Osteoblast (primary cell): ENCODE measurements around the gene NRCAM. TPM values are rescaled to one million over a fixed set of nuclear protein-coding genes. Genes with fewer than 3 reads are reported as not detected.
A peak's percentile ranks its signal among the peaks of the same experiment; 100 is the strongest.

ENCODE experiments used
- DNase-seq: peaks from one replicate; pipeline ENCODE4 v3.0.0; 2011; ENCODE audit warnings: low spot score, mixed read lengths; ENCODE audit not compliant: insufficient read length; ENCODE audit errors: missing footprints
- H2AFZ ChIP-seq: 2 replicates; pipeline ENCODE4 v1.6.0; 2011; ENCODE audit warnings: mild to moderate bottlenecking, low read length
- H3K27ac ChIP-seq: 2 replicates; pipeline ENCODE4 v1.5.1; 2011; ENCODE audit warnings: mild to moderate bottlenecking, low read depth, low read length, moderate library complexity
- H3K27me3 ChIP-seq: 2 replicates; pipeline ENCODE4 v1.6.0; 2012; ENCODE audit warnings: mild to moderate bottlenecking, control low read depth, inconsistent platforms, low read length, moderate library complexity; ENCODE audit not compliant: insufficient read depth
- H3K36me3 ChIP-seq: 2 replicates; pipeline ENCODE4 v1.5.1; 2011; ENCODE audit warnings: mild to moderate bottlenecking, low read length, control low read depth, moderate library complexity; ENCODE audit not compliant: insufficient read depth
- H3K4me1 ChIP-seq: 2 replicates; pipeline ENCODE4 v1.5.1; 2011; ENCODE audit warnings: mild to moderate bottlenecking, low read length, control low read depth, moderate library complexity; ENCODE audit not compliant: insufficient read depth
- H3K4me2 ChIP-seq: 2 replicates; pipeline ENCODE4 v1.6.0; 2011; ENCODE audit warnings: mild to moderate bottlenecking, low read length; ENCODE audit not compliant: insufficient read depth
- H3K4me3 ChIP-seq: fragments of 200-600 bp; sonication (generic); 3 replicates; pipeline ENCODE4 v1.5.1; 2012; ENCODE audit warnings: mild to moderate bottlenecking, low read length, inconsistent platforms; ENCODE audit not compliant: insufficient read depth
- H3K79me2 ChIP-seq: 2 replicates; pipeline ENCODE4 v1.6.0; 2012; ENCODE audit warnings: mild to moderate bottlenecking, low read length, control low read depth, inconsistent platforms; ENCODE audit not compliant: insufficient read depth
- H3K9me3 ChIP-seq: 2 replicates; pipeline ENCODE4 v1.5.1; 2011; ENCODE audit warnings: low read depth, low read length, control low read depth
- H4K20me1 ChIP-seq: 2 replicates; pipeline ENCODE4 v1.6.0; 2012; ENCODE audit warnings: mild to moderate bottlenecking, low read length, control low read depth; ENCODE audit not compliant: insufficient read depth
- CTCF ChIP-seq: IDR thresholded peaks from 2 replicates; pipeline ENCODE4 v1.5.1; 2011; ENCODE audit warnings: mild to moderate bottlenecking, low read depth, low read length, moderate library complexity; ENCODE audit errors: extremely low read depth
- total RNA-seq: library from RNA; depleted of rRNA; stranded (reverse); fragments of >200 nt; gene quantifications from 2 replicates; pipeline ENCODE4 v1.2.3, GENCODE V29; 2012

The NRCAM gene
- total RNA-seq, 1 donor, result 2.2 TPM

DNA sequence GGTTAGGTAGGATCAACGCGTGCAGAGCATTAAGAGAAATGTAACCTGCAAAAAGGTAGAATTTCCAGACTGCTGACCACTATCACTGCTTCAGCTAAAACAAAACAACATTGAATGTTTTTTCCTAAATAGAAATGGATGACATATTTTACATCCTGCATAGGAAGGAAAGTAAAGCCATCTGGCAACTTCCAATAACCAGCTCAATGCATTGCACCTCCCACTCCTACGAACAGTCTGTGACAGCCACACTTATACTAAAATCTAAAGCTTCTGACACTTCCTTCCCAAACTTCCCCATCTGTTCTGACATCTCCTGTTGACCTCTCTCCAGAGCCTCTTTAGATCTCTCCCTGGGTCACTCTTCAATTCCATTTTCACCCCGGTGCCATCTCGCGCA is 47.1 kb downstream of the NRCAM start:
- Histone ChIP-seq H3K4me1 (no peaks in the 10 kb centered on the region), H3K36me3 (no peaks in the 10 kb centered on the region), H3K4me2 (no peak overlapping the region), H3K27ac (no peak overlapping the region), H3K79me2 (no peaks in the 10 kb centered on the region), H3K9me3 (no peaks in the 10 kb centered on the region), H3K27me3 (no peaks in the 10 kb centered on the region), H4K20me1 (no peaks in the 10 kb centered on the region), H2AFZ (no peak overlapping the region), H3K4me3 (no peak overlapping the region)
- no peak for TF ChIP-seq CTCF
- DNase-seq, result no peak

DNA sequence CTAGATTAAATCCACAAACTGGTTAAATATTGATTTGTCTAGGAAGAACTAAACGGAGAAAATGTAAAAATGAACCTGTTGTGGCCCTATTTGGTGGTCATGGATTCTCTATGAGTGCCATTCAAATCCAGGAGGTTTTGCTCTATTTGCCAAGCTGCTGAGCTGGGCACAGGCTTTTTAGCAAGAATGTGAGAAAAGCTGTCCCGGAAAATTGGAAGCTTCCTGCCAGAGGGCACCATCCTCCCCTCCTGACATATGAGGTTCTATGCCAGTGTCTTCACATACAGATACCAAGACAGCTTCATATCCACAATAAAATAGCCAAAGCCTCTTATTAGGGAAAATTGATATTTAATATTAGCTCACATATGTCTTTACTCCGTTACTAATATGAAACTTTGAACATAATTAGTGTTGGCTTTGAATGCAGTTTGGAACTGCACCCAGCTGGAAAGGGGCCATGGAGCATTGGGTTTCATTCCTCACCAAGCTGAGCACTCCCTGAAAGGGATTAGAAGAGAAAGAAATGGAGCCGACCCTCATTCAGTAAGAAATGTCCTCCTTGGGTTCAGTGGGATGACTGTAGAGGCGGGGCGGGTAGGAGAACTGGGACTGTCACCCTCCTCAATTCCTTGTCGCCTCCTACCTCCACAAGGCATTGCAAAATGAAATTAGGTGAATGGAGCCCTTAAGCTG is 47.8 kb downstream of the NRCAM start:
- Histone ChIP-seq H4K20me1 (no peaks in the 10 kb centered on the region), H3K4me2 (no peak overlapping the region), H2AFZ (no peak overlapping the region), H3K27ac (no peak overlapping the region), H3K36me3 (no peaks in the 10 kb centered on the region), H3K9me3 (no peaks in the 10 kb centered on the region), H3K4me1 (no peaks in the 10 kb centered on the region), H3K4me3 (no peak overlapping the region), H3K79me2 (no peaks in the 10 kb centered on the region), H3K27me3 (no peaks in the 10 kb centered on the region)
- DNase-seq, result peak; percentile 30
- no peak for TF ChIP-seq CTCF

- H3K4me3 ChIP-seq, result no peak overlapping the region
- no peak overlapping the region for H3K27ac ChIP-seq
- H3K9me3 ChIP-seq, result no peaks in the 10 kb centered on the region
- no peak overlapping the region for H3K4me2 ChIP-seq
- no peak overlapping the region for H2AFZ ChIP-seq
- peak; percentile 47 for DNase-seq
- no peaks in the 10 kb centered on the region for H4K20me1 ChIP-seq
- H3K27me3 ChIP-seq, result no peaks in the 10 kb centered on the region
- TF ChIP-seq CTCF, result no peak
- H3K36me3 ChIP-seq, result no peaks in the 10 kb centered on the region
- H3K79me2 ChIP-seq, result no peaks in the 10 kb centered on the region
- no peaks in the 10 kb centered on the region for H3K4me1 ChIP-seq
Observed at GRCh38 chr7:108407676-108408075, 48.6 kb downstream of the NRCAM start.

DNA sequence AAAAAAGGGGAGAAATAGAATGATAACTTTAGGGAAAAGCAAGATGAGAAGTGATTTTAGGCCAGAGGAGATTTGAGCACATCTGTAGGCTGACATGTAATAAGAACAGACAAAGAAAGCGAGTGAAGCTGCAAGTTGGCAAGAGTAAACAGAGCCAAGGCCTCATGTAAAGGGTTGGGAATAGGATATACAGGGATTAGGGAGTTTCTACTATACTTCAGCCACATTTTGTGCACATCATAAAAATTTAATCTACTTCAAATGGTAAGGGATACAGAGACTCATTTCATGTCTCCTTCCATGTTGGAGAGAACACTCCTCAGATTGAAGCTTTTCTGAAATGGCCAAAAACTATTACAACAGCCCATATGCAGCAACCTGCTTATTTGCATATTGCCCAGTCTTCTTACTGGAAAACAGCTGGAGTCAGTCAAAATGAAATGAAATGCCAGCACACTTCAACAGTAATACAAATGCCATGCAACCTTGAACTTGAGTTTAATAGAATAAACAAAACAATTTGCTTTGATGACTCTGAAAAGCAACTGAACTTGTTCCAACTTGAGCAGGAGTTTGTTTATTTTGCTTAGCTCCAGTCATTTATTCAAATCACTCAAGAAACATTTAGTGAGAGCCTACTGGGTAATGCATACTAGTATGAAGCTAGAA is 49.9 kb downstream of the NRCAM start:
- Histone ChIP-seq H3K36me3 (no peaks in the 10 kb centered on the region), H3K79me2 (no peaks in the 10 kb centered on the region), H3K4me2 (no peak overlapping the region), H4K20me1 (no peaks in the 10 kb centered on the region), H3K27ac (no peak overlapping the region), H3K9me3 (no peaks in the 10 kb centered on the region), H3K4me3 (no peak overlapping the region), H2AFZ (no peak overlapping the region), H3K4me1 (no peaks in the 10 kb centered on the region), H3K27me3 (no peaks in the 10 kb centered on the region)
- TF ChIP-seq CTCF, result no peak
- no peak for DNase-seq
